GM19324 (cell line): ENCODE data around the gene RIOK1.

ENCODE experiments used
- ATAC-seq: cut with Tn5 transposase; IDR thresholded peaks from one replicate; pipeline ENCODE4 v1.9.1; 2021; ENCODE audit warnings: mild to moderate bottlenecking, moderate library complexity; ENCODE audit not compliant: unreplicated experiment, low FRiP score

RIOK1 gene

DNA sequence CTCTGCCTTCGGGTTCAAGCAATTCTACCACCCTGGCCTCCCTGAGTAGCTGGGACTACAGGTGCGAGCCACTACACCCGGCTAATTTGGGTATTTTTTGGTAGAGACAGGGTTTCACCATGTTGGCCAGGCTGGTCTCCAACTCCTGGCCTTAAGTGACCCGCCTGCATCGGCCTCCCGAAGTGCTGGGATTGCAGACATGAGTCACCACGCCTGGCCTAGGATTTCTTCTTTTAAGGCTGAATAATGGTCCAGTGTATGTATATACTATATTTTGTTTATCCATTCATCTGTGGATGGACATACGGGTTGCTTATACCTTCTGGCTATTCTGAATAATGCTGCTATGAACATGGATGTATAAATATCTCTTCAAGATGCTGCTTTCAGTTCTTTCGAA lies 17.1 kb downstream of the RIOK1 start:
- no peak for ATAC-seq

DNA sequence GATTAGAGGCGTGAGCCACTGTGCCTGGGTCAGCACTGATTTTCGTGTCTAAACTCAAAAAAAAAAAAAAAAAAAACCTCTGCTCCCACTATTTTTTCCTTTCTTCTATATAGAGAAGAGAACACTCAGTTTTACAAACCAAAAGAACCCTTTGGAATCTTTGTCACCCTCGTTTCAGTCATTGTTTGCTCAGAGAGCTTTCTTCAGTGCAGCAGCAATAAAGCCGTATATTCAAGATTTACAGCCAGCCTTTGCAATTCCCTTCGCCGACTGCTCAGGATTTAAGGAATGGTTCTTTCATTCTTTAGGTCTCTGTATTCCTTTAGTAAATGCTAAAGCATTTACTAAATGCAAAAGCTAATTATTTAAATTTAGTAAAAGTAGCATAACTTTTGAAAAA lies 20.1 kb downstream of the RIOK1 start:
- ATAC-seq, result no peak

DNA sequence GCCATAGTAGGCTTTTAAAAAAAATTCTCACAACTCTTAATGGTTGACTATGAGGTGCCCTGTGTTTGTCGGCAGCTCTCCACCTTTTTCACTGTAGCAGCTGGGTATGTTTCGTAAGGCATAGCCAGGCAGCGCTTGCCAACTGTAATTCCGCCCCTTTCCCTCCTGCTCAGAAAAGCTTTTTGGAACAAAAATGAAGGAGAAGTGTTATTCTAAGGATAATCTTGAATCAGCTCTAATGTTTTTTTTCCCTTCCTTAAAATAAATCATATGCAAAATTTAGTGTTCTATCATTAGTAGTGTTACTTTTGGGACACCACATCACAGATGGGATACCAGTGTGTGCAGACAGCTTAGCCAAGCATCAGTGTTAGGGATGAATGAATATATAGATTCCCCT lies 21.2 kb downstream of the RIOK1 start:
- no peak for ATAC-seq

DNA sequence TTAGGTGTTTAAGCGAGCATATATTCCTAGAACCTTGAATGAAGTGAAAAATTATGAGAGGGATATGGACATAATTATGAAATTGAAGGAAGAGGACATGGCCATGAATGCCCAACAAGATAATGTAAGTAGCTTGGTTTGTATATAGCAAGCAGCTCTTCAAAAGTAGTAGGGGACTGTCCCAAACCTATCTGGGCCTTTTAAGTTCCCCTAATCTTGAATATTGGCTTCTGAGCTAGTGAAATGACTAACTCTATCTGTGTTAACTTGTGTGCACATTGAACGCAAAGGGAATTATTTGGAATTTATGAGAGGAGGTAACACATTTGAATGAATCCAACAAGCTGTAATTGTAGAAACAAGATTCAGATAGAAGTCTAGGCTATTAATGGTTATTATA lies 21.7 kb downstream of the RIOK1 start:
- ATAC-seq, result no peak

DNA sequence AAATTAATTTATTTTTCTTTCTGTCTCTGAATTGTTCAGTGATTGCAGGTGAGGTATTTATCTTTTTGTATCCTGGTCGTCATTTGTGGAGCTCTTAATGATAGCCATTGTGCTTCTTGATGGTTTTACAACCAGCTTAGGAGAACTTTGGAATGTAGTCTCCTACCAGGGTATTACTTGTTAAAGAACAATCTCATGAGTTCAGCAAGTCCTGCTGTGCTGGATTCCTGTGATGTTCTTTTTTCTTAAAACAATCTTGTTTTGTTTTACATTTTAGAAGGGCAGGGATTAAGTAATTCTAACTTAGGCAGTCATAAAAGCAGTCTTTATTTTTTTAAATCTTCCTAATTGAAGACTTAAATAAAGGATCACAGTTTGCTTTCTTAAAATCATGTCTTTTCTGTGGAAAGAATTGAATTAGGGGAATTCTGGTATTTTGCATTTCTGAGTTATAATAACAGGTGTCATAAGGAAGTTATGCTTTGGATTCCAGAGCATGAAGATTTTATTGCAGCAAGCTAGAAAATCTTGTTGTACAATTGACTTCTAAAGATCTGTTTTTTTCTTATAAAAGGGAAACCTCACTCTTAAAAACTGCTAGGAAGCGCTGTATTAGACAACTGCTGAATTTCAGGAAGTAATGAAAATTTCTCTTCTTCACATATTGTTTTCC lies 23.7 kb downstream of the RIOK1 start:
- no peak for ATAC-seq

DNA sequence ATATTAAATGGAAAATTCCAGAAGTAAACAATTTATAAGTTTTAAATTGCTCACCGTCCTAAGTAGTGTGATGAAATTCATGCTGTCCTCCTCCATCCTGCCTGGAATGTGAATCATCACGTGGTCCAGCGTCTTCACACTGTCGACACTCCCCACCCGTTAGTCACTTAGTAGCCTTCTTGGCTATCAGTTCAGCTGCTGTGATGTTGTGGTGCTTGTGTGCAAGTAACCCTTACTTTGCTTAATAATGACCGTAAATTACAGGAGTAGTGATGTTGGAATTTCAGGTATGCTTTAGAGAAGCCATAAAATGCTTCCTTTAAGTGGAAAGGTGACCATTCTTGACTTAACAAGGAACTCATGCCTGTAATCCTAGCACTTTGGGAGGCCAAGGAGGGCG lies 25.2 kb downstream of the RIOK1 start:
- ATAC-seq, result no peak

DNA sequence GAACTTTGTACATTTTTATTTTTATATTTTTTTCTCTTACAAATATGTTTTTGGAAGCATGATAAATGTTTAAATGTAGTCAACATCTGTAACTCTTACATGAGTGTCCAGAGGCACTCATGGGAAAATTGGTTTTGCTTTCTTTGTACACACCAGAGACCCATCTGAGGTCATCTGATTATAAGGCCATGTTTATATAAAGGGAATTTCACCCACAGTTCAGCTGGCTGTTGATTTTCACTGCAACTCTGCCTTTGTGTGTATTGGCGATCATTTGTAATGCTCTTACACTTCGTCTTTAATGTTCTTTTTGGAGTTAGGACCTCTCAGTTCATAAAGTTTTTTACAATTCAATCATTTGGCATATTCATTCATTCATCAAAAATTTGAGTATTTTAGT lies 28.1 kb downstream of the RIOK1 start:
- ATAC-seq, result no peak

DNA sequence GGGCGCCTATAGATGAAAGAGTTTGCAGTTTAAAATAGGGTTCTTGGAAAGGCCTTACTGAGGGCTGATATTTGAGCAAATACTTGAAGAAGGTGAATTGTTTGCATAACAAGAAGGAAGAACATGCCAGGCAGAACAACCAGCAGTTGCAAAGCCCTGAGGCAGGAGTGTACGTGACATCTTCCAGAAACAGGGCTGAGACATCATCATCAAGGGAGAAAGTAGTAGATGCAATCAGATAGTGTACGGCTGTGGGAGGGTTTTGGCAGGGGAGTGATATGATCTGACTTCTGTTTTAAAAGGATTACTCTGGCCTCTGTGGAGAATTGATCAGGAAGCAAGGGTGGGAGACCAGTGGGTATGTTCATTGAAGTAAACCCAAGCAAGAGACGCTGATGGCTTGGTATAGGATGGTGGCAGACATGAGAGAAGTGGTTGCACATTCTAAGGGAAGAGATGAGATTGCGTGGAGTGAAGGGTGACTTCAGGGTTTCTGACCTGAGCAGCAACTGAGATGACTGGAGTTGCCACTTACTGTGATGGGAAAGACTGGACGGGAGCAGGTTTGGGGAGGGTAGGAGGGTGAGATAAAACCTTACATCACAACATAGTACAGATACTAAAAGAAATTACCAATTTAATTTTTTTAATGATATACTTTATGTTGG lies 28.8 kb downstream of the RIOK1 start:
- no peak for ATAC-seq

DNA sequence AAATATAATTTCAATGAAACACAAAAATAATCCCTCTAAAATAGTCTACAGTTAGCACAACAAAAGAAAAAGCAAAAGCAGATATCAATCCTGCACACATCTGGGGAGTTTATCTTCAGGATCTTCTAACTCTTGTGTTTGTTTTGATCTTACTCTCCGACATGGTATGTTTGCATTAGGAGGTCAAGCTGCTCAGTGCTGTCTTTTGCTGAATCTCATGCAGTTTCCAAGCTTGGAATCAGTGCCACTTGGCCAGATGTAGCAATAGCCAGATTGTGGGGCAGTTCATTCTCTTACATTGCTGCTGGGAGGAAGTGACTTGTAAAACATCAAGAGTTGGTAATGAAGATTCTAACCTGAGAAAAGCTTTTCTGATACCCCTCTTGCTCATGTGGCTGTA lies 29.5 kb downstream of the RIOK1 start:
- ATAC-seq, result no peak

DNA sequence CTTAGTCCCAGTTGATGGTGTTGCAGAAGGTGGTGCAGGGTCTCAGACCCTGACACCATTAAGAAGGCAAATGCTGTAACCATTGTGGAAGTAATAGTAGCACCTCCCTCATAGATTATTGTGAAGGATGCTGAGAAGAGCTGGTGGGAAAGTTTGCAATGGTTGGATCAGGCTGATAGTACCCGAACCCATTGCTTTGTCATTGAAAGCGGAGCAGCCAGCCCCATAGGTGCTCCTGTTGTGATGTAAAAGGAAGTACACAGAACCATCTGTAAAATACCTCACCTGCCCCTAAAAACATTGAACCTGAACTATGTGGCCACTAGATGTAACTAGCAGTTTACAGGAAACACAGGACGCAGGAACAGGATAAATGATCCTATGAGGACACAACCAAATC lies 31.5 kb downstream of the RIOK1 start:
- ATAC-seq, result no peak

DNA sequence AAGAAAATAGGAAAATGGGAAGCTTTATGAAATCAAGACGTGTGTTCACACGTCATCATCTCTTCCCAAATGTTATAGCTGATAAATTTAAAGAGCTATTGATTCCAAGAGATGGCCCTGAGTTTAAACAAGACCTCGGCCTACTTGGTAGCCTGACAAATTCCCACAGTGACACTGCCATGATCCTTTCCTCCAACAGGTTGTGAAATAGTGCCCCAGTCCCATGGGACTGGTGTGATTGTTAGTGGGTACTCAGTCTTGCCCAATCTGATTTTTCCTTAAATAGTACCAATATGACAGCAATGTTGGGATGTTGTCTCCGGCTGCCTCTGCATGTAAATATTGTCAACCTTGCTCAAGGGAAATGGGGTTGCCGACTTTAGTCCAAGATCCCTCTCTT lies 34.5 kb downstream of the RIOK1 start:
- no peak for ATAC-seq

DNA sequence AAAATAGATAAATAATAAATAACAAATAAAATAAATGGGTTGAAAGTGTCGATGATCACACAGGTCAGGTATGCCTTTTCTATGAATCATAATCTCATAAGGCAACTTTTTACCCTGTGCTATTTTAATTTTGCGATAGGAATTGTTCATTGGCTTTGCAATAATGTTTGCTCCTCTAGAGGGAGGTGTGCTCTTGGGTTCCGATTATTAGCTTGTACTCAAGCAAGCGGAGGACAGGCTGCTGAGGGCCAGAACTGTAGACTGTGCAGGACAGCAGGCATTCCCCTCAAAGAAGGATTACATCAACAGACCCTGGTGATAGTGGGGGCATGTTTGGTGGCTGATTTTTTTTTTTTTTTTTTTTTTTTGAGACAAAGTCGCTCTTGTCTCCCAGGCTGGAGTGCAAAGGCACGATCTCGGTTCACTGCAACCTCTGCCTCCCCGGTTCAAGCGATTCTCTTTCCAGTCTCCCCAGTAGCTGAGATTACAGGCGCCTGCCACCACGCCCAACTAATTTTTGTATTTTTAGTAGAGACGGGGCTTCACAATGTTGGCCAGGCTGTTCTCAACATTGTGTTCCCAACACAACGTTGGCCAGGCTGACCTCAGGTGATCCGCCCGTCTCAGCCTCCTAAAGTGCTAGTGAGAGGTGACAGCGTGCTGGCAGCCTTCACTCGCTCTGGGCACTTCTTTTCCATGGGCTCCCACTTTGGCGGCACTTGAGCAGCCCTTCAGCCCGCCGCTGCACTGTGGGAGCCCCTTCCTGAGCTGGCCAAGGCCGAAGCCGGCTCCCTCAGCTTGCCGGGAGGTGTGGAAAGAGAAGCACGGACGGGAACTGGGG lies 35.6 kb downstream of the RIOK1 start:
- no peak for ATAC-seq

DNA sequence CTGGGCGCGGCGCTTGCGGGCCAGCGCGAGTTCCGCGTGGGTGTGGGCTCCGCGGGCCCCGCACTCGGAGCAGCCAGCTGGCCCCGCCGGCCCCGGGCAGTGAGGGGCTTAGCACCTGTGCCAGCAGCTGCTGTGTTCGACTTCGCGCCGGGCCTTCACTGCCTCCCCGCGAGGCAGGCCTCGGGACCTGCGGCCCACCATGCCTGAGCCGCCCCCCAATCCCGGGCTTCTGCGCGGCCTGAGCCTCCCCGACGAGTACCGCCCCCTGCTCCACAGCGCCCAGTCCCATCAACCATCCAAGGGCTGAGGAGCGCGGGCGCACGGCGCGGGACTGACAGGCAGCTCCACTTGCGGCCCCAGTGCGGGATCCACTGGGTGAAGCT lies 36.2 kb downstream of the RIOK1 start:
- ATAC-seq, result no peak

DNA sequence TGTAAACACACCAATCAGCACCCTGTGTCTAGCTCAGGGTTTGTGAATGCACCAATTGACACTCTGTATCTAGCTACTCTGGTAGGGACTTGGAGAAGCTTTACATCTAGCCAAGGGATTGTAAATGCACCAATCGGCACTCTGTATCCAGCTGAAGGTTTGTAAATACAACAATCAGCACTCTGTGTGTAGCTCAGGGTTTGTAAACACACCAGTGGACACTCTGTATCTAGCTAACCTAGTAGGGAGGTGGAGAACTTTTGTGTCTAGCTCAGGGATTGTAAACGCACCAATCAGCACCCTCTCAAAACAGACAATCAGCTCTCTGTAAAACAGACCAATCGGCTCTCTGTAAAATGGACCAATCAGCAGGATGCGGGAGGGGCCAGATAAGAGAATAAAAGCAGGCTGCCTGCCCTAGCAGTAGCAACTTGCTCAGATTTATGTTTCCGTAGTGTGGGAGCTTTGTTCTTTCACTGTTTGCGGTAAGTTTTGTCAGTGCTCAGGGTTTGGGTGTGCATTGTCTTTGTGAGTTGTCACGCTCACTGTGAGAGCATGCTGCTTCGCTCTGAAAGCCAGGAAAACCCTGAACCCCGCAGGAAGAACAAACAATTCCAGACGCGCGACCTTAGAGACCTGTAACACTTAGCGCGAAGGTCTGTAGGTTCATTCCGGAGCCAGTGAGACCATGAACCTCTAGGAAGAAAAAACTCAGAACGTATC lies 37.0 kb downstream of the RIOK1 start:
- no peak for ATAC-seq

DNA sequence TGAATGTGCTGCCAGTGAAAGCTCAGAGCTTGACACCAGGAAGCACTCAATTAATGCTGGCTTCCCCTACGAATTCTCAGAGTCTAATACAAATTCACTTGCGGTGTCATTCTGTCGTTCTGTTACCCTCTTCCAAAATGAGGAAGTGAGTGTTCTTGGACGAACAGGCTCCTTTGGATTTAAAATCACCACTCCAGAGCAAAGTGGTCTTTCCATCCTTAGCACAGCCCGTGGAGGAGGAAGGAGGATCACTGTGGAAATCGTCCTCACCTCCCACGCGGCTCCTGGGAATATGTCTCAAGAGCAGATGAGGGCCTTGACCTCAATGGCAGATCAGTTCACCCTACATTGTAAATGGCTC lies 41.7 kb downstream of the RIOK1 start:
- no peak for ATAC-seq

DNA sequence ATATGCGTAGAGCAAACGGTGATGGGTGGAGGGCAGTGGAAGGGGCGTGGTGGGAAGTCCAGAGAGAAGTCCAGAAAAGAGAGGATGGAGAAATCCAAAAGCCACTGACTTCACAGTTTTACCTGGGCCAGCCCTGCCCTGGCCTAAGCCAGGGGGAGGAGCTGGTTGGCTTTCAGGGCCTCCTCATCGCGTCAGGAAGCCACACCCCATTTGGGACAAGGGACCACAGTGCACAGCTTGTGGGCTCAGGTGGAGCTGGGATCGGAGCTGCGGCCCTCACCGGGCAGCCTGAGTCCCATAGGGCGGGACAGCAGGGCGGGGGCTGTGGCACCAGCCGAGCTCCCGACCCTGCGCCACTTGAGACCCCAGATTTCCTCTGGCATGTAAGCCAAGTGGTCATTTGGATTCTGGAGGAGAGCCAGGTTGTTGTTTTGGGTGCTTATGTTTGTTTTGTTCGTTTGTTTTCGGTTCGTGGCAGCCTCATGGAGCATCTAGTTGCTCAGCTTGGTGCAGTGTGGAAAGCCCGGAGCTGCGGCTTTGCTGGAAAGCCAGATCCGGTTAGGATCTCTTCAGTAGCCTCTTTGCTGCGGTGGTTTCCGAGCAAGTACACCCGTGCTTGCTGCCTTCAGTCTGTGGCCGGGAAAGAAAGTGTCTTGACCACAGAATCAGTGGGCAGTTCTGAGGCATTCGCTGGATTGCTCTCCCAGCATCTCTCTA lies 42.2 kb downstream of the RIOK1 start:
- no peak for ATAC-seq

DNA sequence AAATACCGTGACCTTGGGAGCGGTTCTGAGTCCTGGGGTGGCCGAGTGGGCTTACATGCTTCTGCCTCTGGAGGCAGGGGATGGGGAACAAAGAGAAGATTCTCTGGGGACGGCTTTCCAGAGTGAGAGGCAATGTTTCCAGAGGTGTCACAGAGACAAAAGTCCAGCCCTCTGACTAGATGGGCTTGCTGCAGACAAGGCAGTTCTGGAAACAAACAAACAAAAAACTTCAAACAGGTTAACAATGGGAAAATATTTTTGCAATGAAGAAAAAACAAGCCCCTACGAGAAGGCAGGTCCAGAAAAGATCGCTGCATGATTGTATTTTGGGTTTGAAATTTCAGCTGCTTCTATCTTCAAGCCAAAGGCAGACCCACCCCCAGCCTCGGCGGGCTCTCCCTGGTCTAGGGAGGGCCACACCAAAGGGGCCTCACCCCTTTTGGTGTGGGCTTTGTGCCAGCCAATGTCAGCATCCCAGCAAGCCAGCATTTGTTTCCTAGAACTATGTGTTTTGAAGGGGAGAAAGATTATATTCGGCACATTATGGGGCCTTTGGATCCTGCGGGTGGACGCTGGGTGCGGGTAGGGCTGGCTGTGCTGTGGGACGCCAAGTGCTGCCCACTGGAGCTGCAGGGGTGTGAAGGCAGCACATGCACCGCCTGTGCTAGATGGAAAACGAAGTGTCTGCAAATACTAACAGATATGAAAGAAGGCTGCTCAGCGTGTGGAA lies 42.9 kb downstream of the RIOK1 start:
- no peak for ATAC-seq

DNA sequence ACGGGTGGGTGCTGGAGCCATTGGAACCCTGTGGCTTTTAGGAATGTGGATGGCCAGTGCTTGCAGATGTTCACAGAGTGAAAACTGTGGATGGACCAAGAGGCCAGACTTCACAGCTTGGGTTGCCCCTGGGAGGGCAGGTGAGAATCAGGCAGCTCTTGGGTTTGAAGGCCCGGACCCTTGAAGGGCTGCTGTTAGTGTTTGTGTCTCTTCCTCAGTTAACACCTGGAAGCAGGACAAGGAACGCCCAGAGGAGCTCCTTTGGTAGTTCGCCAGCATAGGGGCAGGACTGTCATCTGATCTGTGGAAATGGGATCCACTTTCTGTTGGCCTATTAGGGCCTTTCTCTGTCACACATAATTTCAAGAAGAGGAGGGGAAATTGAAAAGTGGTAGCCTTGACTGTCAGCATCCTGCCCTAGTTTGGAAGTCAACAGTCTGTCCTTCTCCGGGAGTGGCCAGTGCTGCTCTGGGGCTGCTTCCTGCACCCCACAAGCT lies 43.6 kb downstream of the RIOK1 start:
- no peak for ATAC-seq

DNA sequence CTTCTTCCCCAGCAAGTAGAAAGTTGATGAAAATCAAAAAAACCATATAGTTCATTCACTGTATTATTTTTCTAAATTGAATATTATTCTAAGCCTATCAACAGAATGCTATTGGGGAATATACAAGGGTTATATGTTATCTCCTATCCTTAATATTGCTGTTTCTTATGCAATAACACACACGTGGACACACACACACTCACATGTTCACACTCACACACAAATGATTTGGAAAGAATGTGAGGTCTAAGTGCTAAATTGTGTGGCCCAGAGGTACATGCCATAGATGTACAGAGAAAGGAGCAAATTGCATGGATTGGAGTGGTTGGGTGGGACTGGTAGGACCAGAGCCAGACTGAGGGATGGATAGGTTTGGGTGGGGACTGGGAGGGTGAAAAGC lies 45.1 kb downstream of the RIOK1 start:
- no peak for ATAC-seq

DNA sequence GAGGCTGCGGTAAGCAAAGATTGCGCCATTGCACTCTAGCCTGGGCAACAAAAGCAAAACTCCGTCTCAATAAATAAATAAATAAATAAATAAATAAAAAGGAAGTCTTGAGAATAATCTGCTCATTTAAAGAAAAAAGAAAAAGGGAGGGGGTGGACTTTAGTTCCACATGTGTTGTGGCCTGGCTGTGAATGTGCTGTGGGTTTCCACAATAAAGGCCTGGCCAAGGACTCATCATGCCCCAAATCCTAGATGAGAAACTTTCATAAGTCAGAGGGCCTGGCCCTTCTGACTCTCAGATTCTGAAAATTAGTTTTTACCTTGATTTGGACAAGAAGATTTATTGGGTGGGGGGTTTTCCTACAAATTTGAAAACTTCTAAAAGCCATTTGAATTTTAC lies 48.4 kb downstream of the RIOK1 start:
- no peak for ATAC-seq
